HG03439 (cell line): ENCODE data around the gene IL15.

Experiments
- ATAC-seq: cut with Tn5 transposase; IDR thresholded peaks from one replicate; pipeline ENCODE4 v1.9.1; 2021; ENCODE audit warnings: mild to moderate bottlenecking, moderate library complexity; ENCODE audit not compliant: unreplicated experiment

IL15 gene

DNA sequence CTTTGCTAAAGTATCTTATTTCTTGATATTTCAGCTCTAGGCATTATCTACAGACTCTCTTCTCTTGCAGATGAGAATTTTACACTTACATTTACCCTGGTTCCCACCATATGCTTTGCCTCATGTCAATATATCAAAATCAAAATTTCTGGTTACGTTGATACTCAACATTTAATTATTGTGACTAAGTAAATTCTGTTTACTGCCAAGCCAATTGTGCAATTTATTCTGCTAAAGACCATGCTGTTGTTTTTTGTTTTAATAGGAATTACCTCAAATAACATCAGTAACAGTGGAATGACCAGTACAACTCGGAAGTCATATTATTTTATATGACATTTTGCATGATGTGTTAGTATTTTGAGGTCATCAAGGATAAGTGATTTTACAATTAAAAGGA is 125.5 kb downstream of the IL15 start:
- ATAC-seq = no peak

DNA sequence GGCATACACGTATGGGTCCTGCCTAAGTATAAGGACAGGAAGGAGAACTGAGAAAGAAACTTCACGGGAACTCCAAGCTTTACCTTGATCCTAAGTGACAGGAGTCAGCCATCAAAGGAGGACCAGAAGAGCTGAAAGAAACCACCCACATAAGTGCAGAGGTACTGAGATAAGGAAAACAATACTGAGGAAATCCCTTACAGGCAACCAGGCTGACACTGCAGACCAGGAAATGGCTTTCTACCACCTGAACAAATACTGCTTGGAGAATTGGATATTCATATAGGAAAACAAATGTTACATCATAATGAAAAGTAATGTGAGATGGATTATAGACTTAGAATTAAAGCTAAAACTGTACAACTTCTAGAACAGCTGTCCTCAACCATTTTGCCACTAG is 127.0 kb downstream of the IL15 start:
- no peak for ATAC-seq

DNA sequence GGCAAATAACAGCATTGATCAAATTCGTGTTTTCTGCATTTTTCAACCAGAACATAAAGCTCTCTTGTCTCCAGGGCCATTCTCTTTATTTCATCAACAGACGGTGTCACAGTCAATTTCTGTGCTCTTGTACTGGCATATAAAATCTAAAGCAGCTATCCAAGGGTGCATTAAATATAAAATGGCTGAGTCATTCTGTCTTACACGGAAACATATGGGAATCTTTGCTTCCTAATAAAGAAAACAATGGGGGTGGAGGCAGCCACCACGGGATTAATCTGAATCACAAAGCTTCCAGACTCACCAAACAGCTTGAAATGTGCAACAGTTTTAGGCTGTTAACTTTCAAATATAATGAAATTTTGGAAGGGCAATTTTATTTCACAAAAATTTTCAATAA is 132.6 kb downstream of the IL15 start:
- ATAC-seq = no peak

DNA sequence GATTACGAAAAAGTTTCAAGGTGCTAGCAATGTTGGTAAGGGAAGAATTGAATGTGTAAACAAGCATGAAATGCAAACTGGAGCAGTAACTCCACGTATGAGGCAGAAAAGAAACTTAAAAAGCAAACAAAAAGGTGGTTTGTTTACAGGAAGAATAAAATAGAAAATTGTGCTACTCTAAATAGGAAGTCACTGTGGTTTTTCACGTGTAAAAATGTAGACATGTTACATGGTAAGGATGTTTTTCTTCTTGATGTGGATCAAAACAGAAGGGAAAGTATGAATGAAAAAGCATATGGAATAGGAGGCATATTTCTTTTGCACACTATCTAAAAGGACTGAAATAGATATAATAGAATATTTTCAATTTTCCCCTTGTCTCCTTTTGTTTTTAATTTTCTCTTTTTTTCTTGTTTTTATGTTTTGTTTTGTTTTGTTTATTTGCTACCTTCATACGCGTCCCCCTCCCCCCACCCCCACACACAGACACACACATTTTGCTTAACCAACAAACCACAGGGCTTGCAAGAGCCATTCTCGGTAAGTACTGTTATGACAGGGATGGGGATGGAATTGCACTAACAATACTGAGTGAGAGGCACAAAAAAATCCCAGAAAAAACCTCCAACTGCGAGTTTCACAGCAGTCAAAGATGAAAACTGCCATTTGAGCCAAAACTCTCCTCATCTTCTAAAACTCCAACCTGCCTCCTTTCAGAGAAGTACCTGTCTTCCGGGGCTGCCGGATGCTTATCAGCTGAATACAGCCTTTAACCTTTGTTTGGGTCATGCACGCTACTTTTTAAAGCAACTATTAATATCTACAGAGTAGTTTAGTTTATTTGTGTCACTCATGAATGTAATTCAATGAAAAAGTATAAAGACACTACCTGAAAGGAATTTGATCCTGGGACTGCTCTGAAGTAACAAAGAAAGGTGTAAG is 135.8 kb downstream of the IL15 start:
- ATAC-seq = peak; percentile 68

DNA sequence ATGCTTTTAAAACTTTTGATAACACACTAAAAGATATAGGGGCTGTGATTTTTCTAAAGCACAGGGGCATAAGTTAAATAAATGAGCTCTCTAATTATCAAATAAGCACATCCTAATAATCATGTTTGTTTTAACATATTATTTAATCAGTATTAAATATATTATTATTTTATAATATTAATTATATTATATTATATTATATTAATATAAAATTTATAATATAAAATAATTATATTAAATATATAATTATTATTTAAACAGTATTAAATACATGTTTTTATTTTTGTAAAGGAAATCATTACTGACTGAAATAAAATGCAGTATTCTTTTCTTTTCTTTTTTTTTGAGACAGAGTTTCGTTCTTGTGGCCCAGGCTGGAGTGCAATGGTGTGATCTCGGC is 136.5 kb downstream of the IL15 start:
- no peak for ATAC-seq

DNA sequence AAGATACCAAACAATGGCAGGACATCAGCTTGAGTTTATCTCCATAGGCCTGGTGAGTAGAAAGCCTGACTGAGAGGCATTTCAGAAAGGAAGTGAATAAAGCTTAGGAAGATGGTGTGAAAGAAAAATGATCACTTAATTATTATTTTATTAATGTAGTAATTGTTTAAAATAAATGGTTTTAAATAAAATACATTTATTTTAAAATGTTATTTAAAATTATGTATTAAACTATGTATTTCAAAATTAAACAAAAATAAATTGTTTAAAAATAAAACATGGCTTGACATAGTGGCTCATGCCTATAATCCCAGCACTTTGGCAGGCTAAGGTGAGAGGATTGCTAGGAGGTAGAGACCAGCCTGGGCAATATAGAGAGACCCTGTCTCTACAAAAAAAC is 145.8 kb downstream of the IL15 start:
- no peak for ATAC-seq
